Esophagus squamous epithelium (tissue), 4 donors: ENCODE data around the gene CNTN1.

Experiments used
- CTCF ChIP-seq, 6 experiments: fragments of 450-650 bp in 4 of 6; fragments of 200-600 bp in 2 of 6; sonication (generic) in 2 of 6; IDR thresholded peaks; one replicate each; pipeline ENCODE4 v1.5.1; 2016 to 2019; ENCODE audit warnings: antibody characterized with exemption in 6 of 6, mild to moderate bottlenecking in 4 of 6, moderate library complexity in 4 of 6
- POLR2A ChIP-seq, 4 donors: fragments of 450-650 bp; IDR thresholded peaks; one replicate each; pipeline ENCODE4 v1.6.1; 2017; ENCODE audit warnings: antibody characterized with exemption in 4 of 4, mild to moderate bottlenecking in 4 of 4, moderate library complexity in 3 of 4

GRCh38 chr12:40762072-40762471 lies 69.8 kb downstream of the CNTN1 start:
- TF ChIP-seq POLR2A (IDR thresholded peaks at IDR 0.05) (no peak), CTCF (IDR thresholded peaks at IDR 0.05) (no peak)
